A549 treated with Mapracorat at 1 μM for 4 hours (cell line): ENCODE data around the gene FAM81B. TPM values are rescaled to one million over a fixed set of nuclear protein-coding genes. Genes with fewer than 3 reads are reported as not detected.

Source experiments
- total RNA-seq: library from RNA; stranded (reverse); fragments of 200-300 nt; extraction: Qiagen RNA extraction; gene quantifications from 5 replicates; pipeline ENCODE4 v1.2.3, GENCODE V29; 2022

The FAM81B gene
- total RNA-seq = not detected in 5 replicates

DNA sequence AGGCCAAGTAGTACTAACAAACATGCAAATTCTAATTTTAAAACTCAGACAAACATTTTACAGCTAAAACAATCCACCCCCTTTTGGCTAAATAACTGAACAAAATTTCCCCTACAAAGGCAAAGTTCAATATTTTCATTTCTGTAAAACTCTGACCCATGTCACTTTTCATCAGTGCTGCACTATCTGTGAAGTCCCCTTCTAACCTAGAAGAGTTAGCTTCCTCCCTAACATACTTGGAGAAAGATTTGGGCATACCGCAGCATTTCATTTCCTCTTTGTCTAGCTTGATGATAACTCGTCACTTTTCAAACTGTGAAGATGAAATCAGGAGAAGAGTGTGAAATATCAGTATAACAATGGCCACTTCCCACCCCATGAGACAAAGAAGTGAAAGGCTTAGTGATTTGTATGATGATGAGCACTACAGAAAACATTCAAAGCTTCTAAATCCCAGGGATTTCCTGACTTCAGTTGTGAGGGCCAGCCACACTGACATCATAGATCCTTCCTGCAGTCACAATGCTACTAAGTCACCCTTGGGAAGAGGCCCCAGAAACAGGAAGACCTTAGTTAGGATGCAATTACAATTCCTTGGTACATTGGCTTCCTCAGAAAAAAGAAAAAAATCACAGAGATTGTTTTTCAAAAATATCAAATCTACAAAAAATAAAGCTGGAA, at the start of gene FAM81B:
Gene FAM81B (plus strand): TSS at position 555 of the 681 bp plus-strand sequence. CDS start 24 bp downstream, at position 579.

Other genes with a start within 250 kb of the FAM81B start
- gene MCTP1, start 106.3 kb upstream of the FAM81B start, total RNA-seq = 8.5 to 10.9 TPM (median 9.4 TPM) in 5 replicates
- gene SKIC3, start 163.6 kb downstream of the FAM81B start, total RNA-seq = 18.4 to 24.7 TPM (median 22.7 TPM) in 5 replicates
- 5.9 to 9.5 TPM (median 8.0 TPM) in 5 replicates for gene ARSK, start 163.7 kb downstream of the FAM81B start, total RNA-seq
- gene GPR150, start 228.7 kb downstream of the FAM81B start, total RNA-seq = 0.14 to 0.29 TPM (median 0.15 TPM) in 4 of 5 replicates, not detected in the other